T-helper 2 cell (primary cell): ENCODE measurements around the gene POLR2H.
A peak's percentile ranks its signal among the peaks of the same experiment; 100 is the strongest.

Experiments used
- DNase-seq, 5 experiments: peaks; one replicate each; pipeline versions ENCODE4 v3.0.0 to v3.0.0-alpha.2; 2012 to 2022
- total RNA-seq, 2 donors: gene quantifications; one replicate each; lab custom pipeline; 2026; lab: John Stamatoyannopoulos, UW

The POLR2H gene
- 21.5 to 33.5 reads per million in 2 donors for total RNA-seq

GRCh38 chr3:184361532-184361931 is at the start of gene POLR2H, which contains the start of gene CLCN2:
Gene POLR2H (plus strand): TSS chr3:184361710. CDS start chr3:184363493, 1,783 bp downstream.
Gene CLCN2 (minus strand): TSS chr3:184361605. CDS start chr3:184361479, 126 bp downstream.
- peak in 4 of 5 experiments; percentile 23 to 46 (median 33) for DNase-seq

- peak; percentile 86 to 96 (median 89) for DNase-seq
Measured at GRCh38 chr3:184314363-184314699, 47.2 kb upstream of the POLR2H start, which contains the start of gene EIF4G1. Gene EIF4G1 (plus strand): TSS chr3:184314606. CDS start chr3:184315797, 1,191 bp downstream.

GRCh38 chr3:184314700-184315542 is 46.6 kb upstream of the POLR2H start:
- DNase-seq, result peak; percentile 49 to 81 (median 66)

- DNase-seq, result peak in 1 of 5 experiments; percentile 45
Measured at GRCh38 chr3:184315543-184315867, 46.0 kb upstream of the POLR2H start.

GRCh38 chr3:184315871-184316661 is 45.4 kb upstream of the POLR2H start:
- DNase-seq, result peak in 2 of 5 experiments; percentile 10 to 13

- DNase-seq, result peak in 1 of 5 experiments; percentile 38
Measured at GRCh38 chr3:184316792-184317191, 44.7 kb upstream of the POLR2H start.

- no peak for DNase-seq
Measured at GRCh38 chr3:184317201-184317600, 44.3 kb upstream of the POLR2H start.

GRCh38 chr3:184320104-184320445 is 41.4 kb upstream of the POLR2H start:
- DNase-seq, result no peak

GRCh38 chr3:184321666-184322065 is 39.8 kb upstream of the POLR2H start:
- no peak for DNase-seq

- no peak for DNase-seq
Measured at GRCh38 chr3:184322731-184323487, 38.6 kb upstream of the POLR2H start.

- no peak for DNase-seq
Measured at GRCh38 chr3:184323696-184324095, 37.8 kb upstream of the POLR2H start.

- DNase-seq, result no peak
Measured at GRCh38 chr3:184325269-184325668, 36.2 kb upstream of the POLR2H start.

- DNase-seq, result peak in 1 of 5 experiments; percentile 33
Measured at GRCh38 chr3:184325715-184326369, 35.7 kb upstream of the POLR2H start.

GRCh38 chr3:184327171-184327570 is 34.3 kb upstream of the POLR2H start:
- DNase-seq, result no peak

GRCh38 chr3:184328516-184328915 is 33.0 kb upstream of the POLR2H start:
- DNase-seq, result no peak

GRCh38 chr3:184332370-184333090 is 29.0 kb upstream of the POLR2H start:
- DNase-seq, result no peak

GRCh38 chr3:184333190-184333589 is 28.3 kb upstream of the POLR2H start:
- no peak for DNase-seq

GRCh38 chr3:184333700-184334099 is 27.8 kb upstream of the POLR2H start:
- DNase-seq, result no peak

GRCh38 chr3:184334470-184335158 is 26.9 kb upstream of the POLR2H start:
- DNase-seq, result peak in 4 of 5 experiments; percentile 31 to 77 (median 37)

- DNase-seq, result no peak
Measured at GRCh38 chr3:184335291-184335660, 26.2 kb upstream of the POLR2H start.
